GM12878 (cell line): ENCODE measurements around the gene PHAF1. TPM values are rescaled to one million over a fixed set of nuclear protein-coding genes. Genes with fewer than 3 reads are reported as not detected.

Experiments
- ATAC-seq: fragments of 200-7000 bp; cut with Tn5 transposase; 3 replicates; pipeline ENCODE4 v1.9.1; 2020; ENCODE audit warnings: mild to moderate bottlenecking, moderate library complexity
- BruUV-seq: library from RNA; stranded (reverse); fragments of 400-500 nt; replicated peaks from 2 replicates; lab custom pipeline; 2021; lab: Mats Ljungman, UMichigan
- CTCF ChIA-PET: fragments of 300-600 bp; sonication (Branson Sonifier 250); formaldehyde crosslinking; extraction: SDS; loops from one replicate; lab custom pipeline; 2021; ENCODE audit warnings: inconsistent platforms; lab: Yijun Ruan, JAX
- POLR2A ChIA-PET: fragments of 350-600 bp; formaldehyde crosslinking; extraction: SDS; loops from one replicate; lab custom pipeline; 2021; ENCODE audit warnings: inconsistent platforms; lab: Charles Lee
- RAD21 ChIA-PET: fragments of 300-600 bp; sonication (Branson Sonifier 250); formaldehyde crosslinking; loops from one replicate; lab custom pipeline; 2023; ENCODE audit warnings: antibody characterized with exemption; ENCODE audit not compliant: unreplicated experiment; lab: Charles Lee
- SMC1A ChIA-PET: fragments of 300-600 bp; sonication (Branson Sonifier 250); formaldehyde crosslinking; loops from one replicate; lab custom pipeline; 2023; ENCODE audit not compliant: unreplicated experiment, uncharacterized antibody; lab: Charles Lee
- DNase-seq: peaks from one replicate; pipeline ENCODE4 v3.0.0-alpha.2; 2011; ENCODE audit warnings: low read depth, low spot score
- FAIRE-seq: peaks from 3 replicates; lab custom pipeline; 2011; peaks lifted over from hg19 to GRCh38; lab: Jason Lieb, UNC
- H2AFZ ChIP-seq: 2 replicates; pipeline ENCODE4 v1.6.0; 2011; ENCODE audit warnings: low read depth, low read length, control low read depth; ENCODE audit not compliant: control insufficient read depth
- H3K27ac ChIP-seq: 2 replicates; pipeline ENCODE4 v1.5.1; 2011; ENCODE audit warnings: control low read depth; ENCODE audit not compliant: control insufficient read depth, insufficient read depth
- H3K27me3 ChIP-seq, 2 experiments: replicated peaks in 1 of 2; 2 replicates each; pipeline versions ENCODE4 v1.6.0 to v1.6.1; 2011; ENCODE audit warnings: low read length in 1 of 2; ENCODE audit not compliant: control insufficient read depth in 2 of 2, insufficient read depth in 2 of 2
- H3K36me3 ChIP-seq, 2 experiments: 2 replicates each; pipeline ENCODE4 v1.5.1; 2011; ENCODE audit warnings: low read length in 1 of 2; ENCODE audit not compliant: control insufficient read depth in 2 of 2, insufficient read depth in 2 of 2
- H3K4me1 ChIP-seq: 2 replicates; pipeline ENCODE4 v1.6.1; 2011; ENCODE audit warnings: mild to moderate bottlenecking, low read length, moderate library complexity, mixed read lengths; ENCODE audit not compliant: control insufficient read depth, insufficient read depth
- H3K4me2 ChIP-seq: 2 replicates; pipeline ENCODE4 v1.6.0; 2011; ENCODE audit warnings: control low read depth; ENCODE audit not compliant: control insufficient read depth, insufficient read depth
- H3K4me3 ChIP-seq: fragments of 200-600 bp; sonication (generic); 2 replicates; pipeline ENCODE4 v1.5.1; 2016
- H3K79me2 ChIP-seq: 2 replicates; pipeline ENCODE4 v1.6.0; 2011; ENCODE audit warnings: low read length; ENCODE audit not compliant: control insufficient read depth, insufficient read depth
- H3K9ac ChIP-seq: 2 replicates; pipeline ENCODE4 v1.8.0; 2011; ENCODE audit warnings: low read length, control low read depth, mixed read lengths; ENCODE audit not compliant: control insufficient read depth, insufficient read depth
- H3K9me3 ChIP-seq: replicated peaks from 3 replicates; pipeline ENCODE4 v1.5.1; 2011; ENCODE audit warnings: mild to moderate bottlenecking, low read length; ENCODE audit not compliant: control insufficient read depth, insufficient read depth
- H4K20me1 ChIP-seq: 2 replicates; pipeline ENCODE4 v1.6.0; 2011; ENCODE audit not compliant: control insufficient read depth, insufficient read depth
- HDAC2 ChIP-seq: fragments of 200-600 bp; sonication (generic); IDR thresholded peaks from 2 replicates; pipeline ENCODE4 v1.6.1; 2017
- IKZF1 ChIP-seq: fragments of 450-650 bp; conservative IDR thresholded peaks from 2 replicates; pipeline ENCODE4 v1.6.1; 2017; ENCODE audit warnings: antibody characterized with exemption, mild to moderate bottlenecking
- LARP7 ChIP-seq: fragments of 450-650 bp; IDR thresholded peaks from 2 replicates; pipeline ENCODE4 v1.6.1; 2017; ENCODE audit warnings: mild to moderate bottlenecking
- MYB ChIP-seq: fragments of 150-350 bp; IDR thresholded peaks from 2 replicates; pipeline ENCODE4 v1.6.1; 2014; ENCODE audit warnings: mild to moderate bottlenecking, low read depth, low read length, borderline replicate concordance
- NBN ChIP-seq: fragments of 450-650 bp; IDR thresholded peaks from 2 replicates; pipeline ENCODE4 v1.6.1; 2016
- NR2F1 ChIP-seq: fragments of 450-650 bp; conservative IDR thresholded peaks from 2 replicates; pipeline ENCODE4 v1.6.1; 2017; ENCODE audit warnings: mild to moderate bottlenecking
- POLR2AphosphoS5 ChIP-seq: IDR thresholded peaks from 2 replicates; pipeline ENCODE4 v1.6.1; 2011; ENCODE audit warnings: mild to moderate bottlenecking, low read length, inconsistent platforms
- RAD21 ChIP-seq: IDR thresholded peaks from 2 replicates; pipeline ENCODE4 v1.6.1; 2011; ENCODE audit warnings: mild to moderate bottlenecking, low read depth, low read length, moderate library complexity; ENCODE audit not compliant: insufficient read depth
- SIN3A ChIP-seq: IDR thresholded peaks from 2 replicates; pipeline ENCODE4 v1.6.1; 2012; ENCODE audit warnings: low read depth, low read length, improper control_type of control experiment
- SMARCA5 ChIP-seq: fragments of 450-650 bp; IDR thresholded peaks from 2 replicates; pipeline ENCODE4 v1.6.1; 2017; ENCODE audit warnings: mild to moderate bottlenecking
- SREBF1 ChIP-seq: IDR thresholded peaks from 2 replicates; pipeline ENCODE4 v1.6.1; 2012; ENCODE audit warnings: mild to moderate bottlenecking, low read length
- SRF ChIP-seq, 2 experiments: IDR thresholded peaks; 2 replicates each; pipeline ENCODE4 v1.6.1; 2011; ENCODE audit warnings: low read depth in 2 of 2, low read length in 2 of 2, mild to moderate bottlenecking in 1 of 2, moderate library complexity in 1 of 2
- STAT1 ChIP-seq: fragments of 450-650 bp; conservative IDR thresholded peaks from 2 replicates; pipeline ENCODE4 v1.6.1; 2014; ENCODE audit warnings: antibody characterized with exemption, mild to moderate bottlenecking
- STAT3 ChIP-seq: IDR thresholded peaks from 2 replicates; pipeline ENCODE4 v1.6.1; 2011; ENCODE audit warnings: low read depth, low read length, improper control_type of control experiment
- TARDBP ChIP-seq: IDR thresholded peaks from 2 replicates; pipeline ENCODE4 v1.6.1; 2016; ENCODE audit warnings: borderline replicate concordance
- ZNF274 ChIP-seq: IDR thresholded peaks from one replicate; pipeline ENCODE4 v1.8.0; 2011; ENCODE audit not compliant: insufficient read length, insufficient read depth
- ZZZ3 ChIP-seq: IDR thresholded peaks from 2 replicates; pipeline ENCODE4 v1.6.1; 2011; ENCODE audit warnings: low read depth; ENCODE audit not compliant: control insufficient read depth, insufficient read length
- WGBS: methylation state at CpG from one replicate; pipeline ENCODE4 v1.1.6; 2016; ENCODE audit warnings: low lambda C conversion rate; ENCODE audit not compliant: insufficient replicate concordance, insufficient coverage; ENCODE audit errors: missing lambda C conversion rate; 5-methylcytosine and 5-hydroxymethylcytosine counted together
- in situ Hi-C: fragments of 300-500 bp; cut with MboI; formaldehyde crosslinking; loops from 9 replicates; pipeline ENCODE4 v1.14.3; 2018; ENCODE audit warnings: mixed read lengths
- intact Hi-C: fragments of 100-400 bp; cut with micrococcal nuclease; formaldehyde crosslinking; loops from one replicate; pipeline ENCODE4 v1.14.2; 2022; ENCODE audit not compliant: unreplicated experiment
- polyA plus RNA-seq, 11 experiments: library from polyadenylated mRNA; depleted of rRNA in 4 of 11; unstranded in 6 of 11; stranded (reverse) in 5 of 11; fragments of >200 nt; fragmentation: Nextera tagmentation in 4 of 11; fragmentation: Illumina TruSeq in 1 of 11; extraction: Ambion mirVana in 4 of 11; extraction: Trizol in 1 of 11; gene quantifications; 1 replicate in 1 of 11; 2 replicates in 10 of 11; pipeline versions ENCODE4 v1.2.1 to v1.2.3, GENCODE V29; 2011 to 2016; ENCODE audit warnings: inconsistent platforms in 2 of 11, missing spikeins in 2 of 11, low read depth in 1 of 11
- total RNA-seq, 4 experiments: library from RNA; depleted of rRNA in 3 of 4; stranded (reverse); fragments of >200 nt in 3 of 4; fragmentation: Illumina TruSeq in 1 of 4; extraction: Trizol in 1 of 4; gene quantifications; 2 replicates each; pipeline versions ENCODE4 v1.2.1 to v1.2.3, GENCODE V29; 2013 to 2021
- TF ChIP-seq, protein P1 (sequence below): fragments of 150-350 bp; IDR thresholded peaks from 2 replicates; pipeline ENCODE4 v1.6.1; 2016; ENCODE audit warnings: low read depth, low read length
- TF ChIP-seq, protein P2 (sequence below): IDR thresholded peaks from 2 replicates; pipeline ENCODE4 v1.6.1; 2012; ENCODE audit warnings: low read depth, low read length, improper control_type of control experiment
- TF ChIP-seq, protein P3 (sequence below): IDR thresholded peaks from 2 replicates; pipeline ENCODE4 v1.6.1; 2011; ENCODE audit warnings: borderline replicate concordance, low read depth, mild to moderate bottlenecking, moderate library complexity, low read length; ENCODE audit not compliant: insufficient read depth, poor library complexity, severe bottlenecking

PHAF1 gene
- total and polyA plus RNA-seq, 10 of the 15 experiments (the other 5 are each of a cell fraction or from before 2014, with no cell fraction given): 4.5 to 20.9 (median 14.9) TPM

DNA sequence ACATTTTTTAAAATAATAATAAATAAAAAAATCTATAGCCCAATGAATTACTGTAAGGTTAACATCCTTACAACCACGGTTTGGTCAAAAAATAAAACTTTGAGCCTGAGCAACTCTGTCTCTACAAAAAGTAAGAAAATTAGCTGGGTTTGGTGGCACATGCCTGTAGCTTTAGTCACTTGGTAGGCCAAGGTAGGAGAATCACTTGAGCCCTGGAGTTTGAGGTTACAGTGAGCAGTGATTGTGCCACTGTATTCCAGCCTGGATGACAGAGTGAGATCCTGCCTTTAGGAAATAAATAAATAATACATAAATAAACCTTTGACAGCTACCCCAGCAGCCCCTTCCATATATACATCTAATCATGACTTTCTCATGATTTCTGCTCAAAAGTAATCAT lies 26.9 kb upstream of the PHAF1 start:
- ChIA-PET RAD21 (interaction anchor here (0.6 to 1.4 kb wide), 5 partner anchors 9 to 51 kb away, joined by 3 to 4 read pairs (median 3); no protein-coding TSS in a partner anchor), CTCF (interaction anchor here (0.6 to 1.9 kb wide), 10 partner anchors 10 to 484 kb away, joined by 3 to 6 read pairs (median 4); partner anchors contain the start of gene NOL3), SMC1A (interaction anchor here (0.9 to 2.3 kb wide), 9 partner anchors 18 to 65 kb away, joined by 3 to 6 read pairs (median 4); no protein-coding TSS in a partner anchor), POLR2A (interaction anchor here (1.0 to 1.1 kb wide), 3 partner anchors 10 to 29 kb away, joined by 3 to 4 read pairs (median 4); no protein-coding TSS in a partner anchor)
- Histone ChIP-seq H3K27ac (no peak overlapping the region; the same call in 1 of the 2 replicates), H3K9me3 (no peaks in the 10 kb centered on the region), H2AFZ (no peak overlapping the region), H3K27me3 (no peaks in the 10 kb centered on the region), H3K4me2 (no peak overlapping the region), H3K4me3 (no peak overlapping the region), H3K79me2 (peaks cover 3% of the 10 kb centered on the region), H3K9ac (no peak overlapping the region), H4K20me1 (no peaks in the 10 kb centered on the region), H3K4me1 (peaks cover 17% of the 10 kb centered on the region), H3K36me3 (peaks cover 0 to 4% of the 10 kb centered on the region in 2 experiments; a peak in 1 of 4 replicates)
- DNase-seq (no peak), ATAC-seq (no peak), FAIRE-seq (no peak)
- in situ Hi-C loops (no loop called here), intact Hi-C loops (no loop called here)
- WGBS: 90% methylated on average over 1 of the region's 1 CpG
- TF ChIP-seq ZZZ3 (no peak), IKZF1 (no peak), LARP7 (no peak), TARDBP (no peak), MYB (no peak), POLR2AphosphoS5 (no peak), ZNF274 (no peak), SRF (IDR thresholded peaks at IDR 0.05; ENCODE audit: low read depth in 2 of 2, low read length in 2 of 2) (no peak), SREBF1 (no peak), NBN (no peak), STAT1 (no peak), RAD21 (no peak), STAT3 (no peak), HDAC2 (no peak), SIN3A (no peak), SMARCA5 (no peak), NR2F1 (no peak)
- TF ChIP-seq, protein P1, sequence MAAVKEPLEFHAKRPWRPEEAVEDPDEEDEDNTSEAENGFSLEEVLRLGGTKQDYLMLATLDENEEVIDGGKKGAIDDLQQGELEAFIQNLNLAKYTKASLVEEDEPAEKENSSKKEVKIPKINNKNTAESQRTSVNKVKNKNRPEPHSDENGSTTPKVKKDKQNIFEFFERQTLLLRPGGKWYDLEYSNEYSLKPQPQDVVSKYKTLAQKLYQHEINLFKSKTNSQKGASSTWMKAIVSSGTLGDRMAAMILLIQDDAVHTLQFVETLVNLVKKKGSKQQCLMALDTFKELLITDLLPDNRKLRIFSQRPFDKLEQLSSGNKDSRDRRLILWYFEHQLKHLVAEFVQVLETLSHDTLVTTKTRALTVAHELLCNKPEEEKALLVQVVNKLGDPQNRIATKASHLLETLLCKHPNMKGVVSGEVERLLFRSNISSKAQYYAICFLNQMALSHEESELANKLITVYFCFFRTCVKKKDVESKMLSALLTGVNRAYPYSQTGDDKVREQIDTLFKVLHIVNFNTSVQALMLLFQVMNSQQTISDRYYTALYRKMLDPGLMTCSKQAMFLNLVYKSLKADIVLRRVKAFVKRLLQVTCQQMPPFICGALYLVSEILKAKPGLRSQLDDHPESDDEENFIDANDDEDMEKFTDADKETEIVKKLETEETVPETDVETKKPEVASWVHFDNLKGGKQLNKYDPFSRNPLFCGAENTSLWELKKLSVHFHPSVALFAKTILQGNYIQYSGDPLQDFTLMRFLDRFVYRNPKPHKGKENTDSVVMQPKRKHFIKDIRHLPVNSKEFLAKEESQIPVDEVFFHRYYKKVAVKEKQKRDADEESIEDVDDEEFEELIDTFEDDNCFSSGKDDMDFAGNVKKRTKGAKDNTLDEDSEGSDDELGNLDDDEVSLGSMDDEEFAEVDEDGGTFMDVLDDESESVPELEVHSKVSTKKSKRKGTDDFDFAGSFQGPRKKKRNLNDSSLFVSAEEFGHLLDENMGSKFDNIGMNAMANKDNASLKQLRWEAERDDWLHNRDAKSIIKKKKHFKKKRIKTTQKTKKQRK: no peak
- TF ChIP-seq, protein P2, sequence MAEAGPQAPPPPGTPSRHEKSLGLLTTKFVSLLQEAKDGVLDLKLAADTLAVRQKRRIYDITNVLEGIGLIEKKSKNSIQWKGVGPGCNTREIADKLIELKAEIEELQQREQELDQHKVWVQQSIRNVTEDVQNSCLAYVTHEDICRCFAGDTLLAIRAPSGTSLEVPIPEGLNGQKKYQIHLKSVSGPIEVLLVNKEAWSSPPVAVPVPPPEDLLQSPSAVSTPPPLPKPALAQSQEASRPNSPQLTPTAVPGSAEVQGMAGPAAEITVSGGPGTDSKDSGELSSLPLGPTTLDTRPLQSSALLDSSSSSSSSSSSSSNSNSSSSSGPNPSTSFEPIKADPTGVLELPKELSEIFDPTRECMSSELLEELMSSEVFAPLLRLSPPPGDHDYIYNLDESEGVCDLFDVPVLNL: no peak
- TF ChIP-seq, protein P3, sequence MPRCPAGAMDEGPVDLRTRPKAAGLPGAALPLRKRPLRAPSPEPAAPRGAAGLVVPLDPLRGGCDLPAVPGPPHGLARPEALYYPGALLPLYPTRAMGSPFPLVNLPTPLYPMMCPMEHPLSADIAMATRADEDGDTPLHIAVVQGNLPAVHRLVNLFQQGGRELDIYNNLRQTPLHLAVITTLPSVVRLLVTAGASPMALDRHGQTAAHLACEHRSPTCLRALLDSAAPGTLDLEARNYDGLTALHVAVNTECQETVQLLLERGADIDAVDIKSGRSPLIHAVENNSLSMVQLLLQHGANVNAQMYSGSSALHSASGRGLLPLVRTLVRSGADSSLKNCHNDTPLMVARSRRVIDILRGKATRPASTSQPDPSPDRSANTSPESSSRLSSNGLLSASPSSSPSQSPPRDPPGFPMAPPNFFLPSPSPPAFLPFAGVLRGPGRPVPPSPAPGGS: no peak
- no TSS peak for BruUV-seq
